ENCODE results near the gene C19orf73. TPM values are rescaled to one million over a fixed set of nuclear protein-coding genes. Genes with fewer than 3 reads are reported as not detected.
A peak's percentile ranks its signal among the peaks of the same experiment; 100 is the strongest.

The C19orf73 gene
- total and polyA plus RNA-seq, 9 of the 15 experiments (the other 6 are each of a cell fraction or from before 2014, with no cell fraction given) = 0.08 to 7.4 (median 1.4) TPM

DNA sequence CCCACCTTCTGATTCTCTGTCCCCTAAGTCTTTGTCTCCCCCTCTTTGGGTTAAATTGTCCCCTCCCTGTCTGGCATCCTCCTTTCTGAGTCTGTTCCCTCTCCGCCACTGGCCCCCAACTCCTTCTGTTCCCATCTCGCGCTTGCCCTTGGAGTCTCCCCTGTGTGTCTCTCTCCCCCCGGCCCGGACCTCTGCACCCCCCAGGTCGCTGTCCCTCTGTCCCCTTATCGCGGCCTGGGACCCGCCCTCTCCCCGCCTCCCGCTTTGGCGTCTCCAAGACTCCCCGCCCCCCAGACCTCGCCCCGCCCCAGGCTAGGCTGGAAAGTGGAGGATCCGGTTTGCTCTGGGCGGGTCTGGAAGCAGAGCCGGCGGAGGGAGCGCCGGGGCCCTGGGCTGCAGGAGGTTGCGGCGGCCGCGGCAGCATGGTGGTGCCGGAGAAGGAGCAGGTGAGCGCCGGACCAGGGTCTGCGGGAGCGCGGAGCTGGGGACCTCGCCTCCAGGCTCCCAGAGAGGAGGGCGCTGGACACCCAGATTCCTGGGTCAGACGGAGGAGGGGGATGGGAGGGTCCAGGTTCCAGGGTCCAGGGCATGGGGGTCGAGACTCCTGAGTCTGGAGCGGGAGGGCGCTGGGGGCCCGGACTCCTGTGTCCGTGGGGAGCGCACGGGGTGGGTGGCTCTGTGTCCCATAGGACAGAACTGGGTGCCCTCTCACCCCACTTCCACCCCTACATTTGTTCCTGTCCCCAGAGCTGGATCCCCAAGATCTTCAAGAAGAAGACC, 38.7 kb upstream of the C19orf73 start, which contains the start of gene TRPM4 (continued):
- TF ChIP-seq, protein P1, sequence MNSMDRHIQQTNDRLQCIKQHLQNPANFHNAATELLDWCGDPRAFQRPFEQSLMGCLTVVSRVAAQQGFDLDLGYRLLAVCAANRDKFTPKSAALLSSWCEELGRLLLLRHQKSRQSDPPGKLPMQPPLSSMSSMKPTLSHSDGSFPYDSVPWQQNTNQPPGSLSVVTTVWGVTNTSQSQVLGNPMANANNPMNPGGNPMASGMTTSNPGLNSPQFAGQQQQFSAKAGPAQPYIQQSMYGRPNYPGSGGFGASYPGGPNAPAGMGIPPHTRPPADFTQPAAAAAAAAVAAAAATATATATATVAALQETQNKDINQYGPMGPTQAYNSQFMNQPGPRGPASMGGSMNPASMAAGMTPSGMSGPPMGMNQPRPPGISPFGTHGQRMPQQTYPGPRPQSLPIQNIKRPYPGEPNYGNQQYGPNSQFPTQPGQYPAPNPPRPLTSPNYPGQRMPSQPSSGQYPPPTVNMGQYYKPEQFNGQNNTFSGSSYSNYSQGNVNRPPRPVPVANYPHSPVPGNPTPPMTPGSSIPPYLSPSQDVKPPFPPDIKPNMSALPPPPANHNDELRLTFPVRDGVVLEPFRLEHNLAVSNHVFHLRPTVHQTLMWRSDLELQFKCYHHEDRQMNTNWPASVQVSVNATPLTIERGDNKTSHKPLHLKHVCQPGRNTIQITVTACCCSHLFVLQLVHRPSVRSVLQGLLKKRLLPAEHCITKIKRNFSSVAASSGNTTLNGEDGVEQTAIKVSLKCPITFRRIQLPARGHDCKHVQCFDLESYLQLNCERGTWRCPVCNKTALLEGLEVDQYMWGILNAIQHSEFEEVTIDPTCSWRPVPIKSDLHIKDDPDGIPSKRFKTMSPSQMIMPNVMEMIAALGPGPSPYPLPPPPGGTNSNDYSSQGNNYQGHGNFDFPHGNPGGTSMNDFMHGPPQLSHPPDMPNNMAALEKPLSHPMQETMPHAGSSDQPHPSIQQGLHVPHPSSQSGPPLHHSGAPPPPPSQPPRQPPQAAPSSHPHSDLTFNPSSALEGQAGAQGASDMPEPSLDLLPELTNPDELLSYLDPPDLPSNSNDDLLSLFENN (IDR thresholded peaks at IDR 0.05; ENCODE audit: low read depth in 2 of 2, low read length in 2 of 2) = 0 out of 4 replicates have a peak, but pooled peaks of 1 of the 2 experiments have one; percentile 30
- no peak for TF ChIP-seq RCOR1 (IDR thresholded peaks at IDR 0.05; ENCODE audit: borderline replicate concordance in 1 of 2, low read depth in 2 of 2, low read length in 2 of 2)
- TF ChIP-seq ZNF124 (CRISPR knock-in tag; IDR thresholded peaks at IDR 0.05) = no peak
- no peak for TF ChIP-seq SAFB2 (IDR thresholded peaks at IDR 0.05; ENCODE audit: borderline replicate concordance, low read depth, low read length, severe bottlenecking)
- TF ChIP-seq, protein P2, sequence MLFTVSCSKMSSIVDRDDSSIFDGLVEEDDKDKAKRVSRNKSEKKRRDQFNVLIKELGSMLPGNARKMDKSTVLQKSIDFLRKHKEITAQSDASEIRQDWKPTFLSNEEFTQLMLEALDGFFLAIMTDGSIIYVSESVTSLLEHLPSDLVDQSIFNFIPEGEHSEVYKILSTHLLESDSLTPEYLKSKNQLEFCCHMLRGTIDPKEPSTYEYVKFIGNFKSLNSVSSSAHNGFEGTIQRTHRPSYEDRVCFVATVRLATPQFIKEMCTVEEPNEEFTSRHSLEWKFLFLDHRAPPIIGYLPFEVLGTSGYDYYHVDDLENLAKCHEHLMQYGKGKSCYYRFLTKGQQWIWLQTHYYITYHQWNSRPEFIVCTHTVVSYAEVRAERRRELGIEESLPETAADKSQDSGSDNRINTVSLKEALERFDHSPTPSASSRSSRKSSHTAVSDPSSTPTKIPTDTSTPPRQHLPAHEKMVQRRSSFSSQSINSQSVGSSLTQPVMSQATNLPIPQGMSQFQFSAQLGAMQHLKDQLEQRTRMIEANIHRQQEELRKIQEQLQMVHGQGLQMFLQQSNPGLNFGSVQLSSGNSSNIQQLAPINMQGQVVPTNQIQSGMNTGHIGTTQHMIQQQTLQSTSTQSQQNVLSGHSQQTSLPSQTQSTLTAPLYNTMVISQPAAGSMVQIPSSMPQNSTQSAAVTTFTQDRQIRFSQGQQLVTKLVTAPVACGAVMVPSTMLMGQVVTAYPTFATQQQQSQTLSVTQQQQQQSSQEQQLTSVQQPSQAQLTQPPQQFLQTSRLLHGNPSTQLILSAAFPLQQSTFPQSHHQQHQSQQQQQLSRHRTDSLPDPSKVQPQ (CRISPR knock-in tag; IDR thresholded peaks at IDR 0.05; ENCODE audit: borderline replicate concordance) = no peak
- peak; percentile 93; the same call in 1 of the 2 replicates for TF ChIP-seq PHF8 (IDR thresholded peaks at IDR 0.05; ENCODE audit: borderline replicate concordance, low read length)
- no peak for TF ChIP-seq PHF20 (IDR thresholded peaks at IDR 0.05; ENCODE audit: partially characterized antibody)
- no peak for TF ChIP-seq ZNF780A (CRISPR knock-in tag; IDR thresholded peaks at IDR 0.05)
- TF ChIP-seq, protein P3, sequence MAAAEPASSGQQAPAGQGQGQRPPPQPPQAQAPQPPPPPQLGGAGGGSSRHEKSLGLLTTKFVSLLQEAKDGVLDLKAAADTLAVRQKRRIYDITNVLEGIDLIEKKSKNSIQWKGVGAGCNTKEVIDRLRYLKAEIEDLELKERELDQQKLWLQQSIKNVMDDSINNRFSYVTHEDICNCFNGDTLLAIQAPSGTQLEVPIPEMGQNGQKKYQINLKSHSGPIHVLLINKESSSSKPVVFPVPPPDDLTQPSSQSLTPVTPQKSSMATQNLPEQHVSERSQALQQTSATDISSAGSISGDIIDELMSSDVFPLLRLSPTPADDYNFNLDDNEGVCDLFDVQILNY (CRISPR knock-in tag; IDR thresholded peaks at IDR 0.05) = no peak
- TF ChIP-seq XRCC5 (IDR thresholded peaks at IDR 0.05; ENCODE audit: low read depth, low read length) = no peak
- peak; percentile 24 for TF ChIP-seq CCNT2 (IDR thresholded peaks at IDR 0.05; ENCODE audit: borderline replicate concordance, extremely low read depth, insufficient read length, low read depth, low read length)
- TF ChIP-seq BRD9 (IDR thresholded peaks at IDR 0.05; ENCODE audit: low read depth, partially characterized antibody) = peak; percentile 50
- TF ChIP-seq TEAD2 (tag; IDR thresholded peaks at IDR 0.05) = no peak
- TF ChIP-seq, protein P4, sequence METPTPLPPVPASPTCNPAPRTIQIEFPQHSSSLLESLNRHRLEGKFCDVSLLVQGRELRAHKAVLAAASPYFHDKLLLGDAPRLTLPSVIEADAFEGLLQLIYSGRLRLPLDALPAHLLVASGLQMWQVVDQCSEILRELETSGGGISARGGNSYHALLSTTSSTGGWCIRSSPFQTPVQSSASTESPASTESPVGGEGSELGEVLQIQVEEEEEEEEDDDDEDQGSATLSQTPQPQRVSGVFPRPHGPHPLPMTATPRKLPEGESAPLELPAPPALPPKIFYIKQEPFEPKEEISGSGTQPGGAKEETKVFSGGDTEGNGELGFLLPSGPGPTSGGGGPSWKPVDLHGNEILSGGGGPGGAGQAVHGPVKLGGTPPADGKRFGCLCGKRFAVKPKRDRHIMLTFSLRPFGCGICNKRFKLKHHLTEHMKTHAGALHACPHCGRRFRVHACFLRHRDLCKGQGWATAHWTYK (CRISPR knock-in tag; IDR thresholded peaks at IDR 0.05) = 0 out of 2 replicates have a peak, but pooled peaks have one; percentile 73
- no peak for TF ChIP-seq FOXA1 (IDR thresholded peaks at IDR 0.05; ENCODE audit: borderline replicate concordance)
- no peak for TF ChIP-seq BRCA1 (IDR thresholded peaks at IDR 0.05)
- peak; percentile 58; the same call in 1 of the 2 replicates for TF ChIP-seq BRCA1 (CRISPR knock-in tag; IDR thresholded peaks at IDR 0.05)
- TF ChIP-seq MYC (IDR thresholded peaks at IDR 0.05; ENCODE audit: low read depth, low read length) = peak; percentile 52
- no peak for TF ChIP-seq MYC (CRISPR knock-in tag; IDR thresholded peaks at IDR 0.05; ENCODE audit: borderline replicate concordance, low read depth)

Measured in K562 (cell line).